Mucosa of rectum (tissue), 2 donors: ENCODE measurements around the gene KIF16B.

Experiments used
- H3K27ac ChIP-seq, 2 donors: one replicate each; pipeline ENCODE4 v1.7.0; 2013; ENCODE audit warnings: inconsistent platforms in 2 of 2, low read depth in 2 of 2, low read length in 2 of 2
- H3K27me3 ChIP-seq, 2 donors: one replicate each; pipeline ENCODE4 v1.7.0; 2013; ENCODE audit warnings: low read length in 2 of 2; ENCODE audit not compliant: control insufficient read depth in 2 of 2, insufficient read depth in 2 of 2
- H3K36me3 ChIP-seq, 2 donors: one replicate each; pipeline ENCODE4 v1.7.0; 2013; ENCODE audit warnings: low read length in 2 of 2; ENCODE audit not compliant: control insufficient read depth in 2 of 2, insufficient read depth in 2 of 2
- H3K4me1 ChIP-seq, 2 donors: one replicate each; pipeline ENCODE4 v1.7.0; 2013; ENCODE audit warnings: low read length in 2 of 2, mild to moderate bottlenecking in 1 of 2; ENCODE audit not compliant: control insufficient read depth in 2 of 2, insufficient read depth in 2 of 2
- H3K4me3 ChIP-seq, 2 donors: one replicate each; pipeline ENCODE4 v1.7.0; 2013; ENCODE audit warnings: low read length in 2 of 2
- H3K9ac ChIP-seq, 2 donors: one replicate each; pipeline ENCODE4 v1.7.0; 2013; ENCODE audit warnings: low read length in 2 of 2, low read depth in 1 of 2, mild to moderate bottlenecking in 1 of 2
- H3K9me3 ChIP-seq, 2 donors: one replicate each; pipeline ENCODE4 v1.7.0; 2013; ENCODE audit warnings: low read length in 2 of 2; ENCODE audit not compliant: control insufficient read depth in 2 of 2
- donor health status: healthy.
- donor health status: Normal muscosa, but diverticular disease.

The KIF16B gene

GRCh38 chr20:16432466-16433292 is 140.6 kb downstream of the KIF16B start:
- no peak overlapping the region for H3K9ac ChIP-seq
- H3K4me1 ChIP-seq: no peaks in the 10 kb centered on the region
- no peak overlapping the region for H3K27ac ChIP-seq
- H3K36me3 ChIP-seq: peaks cover 16 to 19% of the 10 kb centered on the region in 2 donors
- no peak overlapping the region for H3K4me3 ChIP-seq
- no peaks in the 10 kb centered on the region for H3K9me3 ChIP-seq
- no peaks in the 10 kb centered on the region for H3K27me3 ChIP-seq

DNA sequence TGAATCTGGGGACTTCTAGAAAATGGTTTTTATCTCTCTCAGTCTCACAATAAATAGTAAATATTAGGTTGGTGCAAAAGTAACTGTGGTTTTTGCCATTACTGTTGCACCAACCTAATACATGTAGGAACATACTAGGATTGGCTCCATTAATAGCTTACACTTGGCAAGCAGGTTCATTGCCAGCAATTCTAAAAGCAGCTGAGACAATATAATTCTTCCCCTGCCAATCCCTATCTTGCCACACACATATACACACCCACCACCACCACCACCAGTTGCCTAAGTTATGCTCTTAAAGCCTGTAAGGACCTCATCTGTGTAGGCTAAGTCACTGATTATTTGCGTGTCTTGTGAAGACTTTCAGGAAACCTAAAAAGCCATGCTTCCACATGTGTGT is 145.1 kb downstream of the KIF16B start:
- Histone ChIP-seq H3K27ac (no peak overlapping the region), H3K9me3 (no peaks in the 10 kb centered on the region), H3K36me3 (peaks cover 47 to 52% of the 10 kb centered on the region in 2 donors), H3K4me3 (no peak overlapping the region), H3K9ac (no peak overlapping the region), H3K27me3 (no peaks in the 10 kb centered on the region), H3K4me1 (no peaks in the 10 kb centered on the region)

DNA sequence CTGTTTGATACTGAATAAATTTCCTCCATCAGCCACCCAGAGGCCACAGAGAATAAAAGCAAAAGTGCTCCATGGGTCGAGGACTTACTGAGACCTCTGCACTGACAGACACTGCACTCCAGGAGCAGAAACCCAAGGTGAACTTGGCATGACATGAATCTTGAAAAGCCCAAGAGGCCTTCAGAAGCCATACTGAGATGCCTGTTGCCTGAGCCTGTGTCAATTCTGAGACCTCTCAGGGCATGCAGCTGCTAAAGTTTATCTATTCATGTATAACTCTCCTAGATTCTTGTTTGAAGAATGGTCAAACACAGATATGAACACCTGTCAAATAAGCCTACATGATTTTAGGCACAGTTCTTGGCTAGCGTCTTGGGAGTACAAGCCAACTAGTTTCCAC is 145.7 kb downstream of the KIF16B start:
- Histone ChIP-seq H3K4me1 (no peaks in the 10 kb centered on the region), H3K9ac (no peak overlapping the region), H3K27ac (no peak overlapping the region), H3K27me3 (no peaks in the 10 kb centered on the region), H3K4me3 (no peak overlapping the region), H3K36me3 (peaks cover 47 to 52% of the 10 kb centered on the region in 2 donors), H3K9me3 (no peaks in the 10 kb centered on the region)

DNA sequence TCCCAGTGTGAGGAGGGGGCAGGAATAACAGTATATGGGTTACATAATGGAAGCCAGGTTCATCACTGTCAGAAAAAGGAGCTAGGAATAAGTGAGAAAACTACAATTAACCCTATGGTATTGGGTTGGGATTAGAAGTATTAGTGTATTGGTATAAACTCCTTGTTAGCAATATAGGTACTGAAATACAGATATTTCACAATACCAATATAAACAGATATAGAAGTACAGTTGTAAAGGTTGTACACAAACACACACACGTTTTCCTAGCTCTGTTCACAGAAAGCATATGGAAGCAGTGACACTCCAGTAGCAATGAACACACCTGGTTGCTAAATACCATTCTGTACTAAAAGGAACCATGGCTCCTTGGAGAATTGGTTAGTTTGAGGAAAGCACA is 148.5 kb downstream of the KIF16B start:
- H3K4me3 ChIP-seq: no peak overlapping the region
- no peaks in the 10 kb centered on the region for H3K4me1 ChIP-seq
- no peak overlapping the region for H3K9ac ChIP-seq
- H3K9me3 ChIP-seq: no peaks in the 10 kb centered on the region
- H3K36me3 ChIP-seq: peaks cover 47 to 51% of the 10 kb centered on the region in 2 donors
- H3K27me3 ChIP-seq: no peaks in the 10 kb centered on the region
- no peak overlapping the region for H3K27ac ChIP-seq

DNA sequence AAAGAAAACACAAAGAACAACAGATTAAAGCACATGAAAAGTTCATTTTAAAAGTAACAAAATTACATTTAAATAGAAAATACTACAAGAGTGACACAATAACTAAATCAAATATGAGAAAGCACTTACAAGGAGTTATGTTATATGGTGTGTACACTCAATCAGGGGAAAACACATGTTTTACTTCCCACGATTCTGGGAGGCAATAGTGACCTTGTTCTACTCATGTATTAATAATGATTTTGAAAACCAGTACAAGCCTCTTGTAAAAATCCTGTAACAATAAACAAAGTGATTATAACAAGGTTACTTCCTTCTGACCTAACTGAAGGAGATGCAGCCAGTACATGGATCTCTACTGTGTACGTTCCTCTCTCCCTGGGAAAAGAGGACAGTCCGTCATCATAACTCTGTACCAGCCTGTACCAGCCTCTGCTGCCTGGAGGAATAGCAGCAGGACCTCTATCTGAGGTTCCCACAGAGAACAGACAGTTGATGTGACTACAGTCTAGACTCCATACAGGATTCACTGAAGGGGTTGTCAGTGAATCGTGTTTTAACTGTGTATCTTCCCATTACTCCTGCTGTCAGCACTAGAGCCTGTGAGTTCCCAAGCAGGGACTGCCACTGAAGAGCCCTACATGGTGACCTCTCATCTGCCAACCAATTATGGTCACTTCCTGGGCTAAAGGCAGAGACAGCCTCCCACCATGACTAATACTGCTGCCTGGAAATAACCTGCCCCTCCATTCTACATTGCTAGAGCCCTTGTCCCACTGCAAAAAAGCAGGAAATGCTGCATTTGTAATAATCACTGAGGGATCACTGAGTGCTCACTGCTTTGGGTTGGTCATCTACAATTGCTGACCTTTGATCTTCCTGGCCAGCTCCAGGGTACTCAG is 149.7 kb downstream of the KIF16B start:
- Histone ChIP-seq H3K9me3 (no peaks in the 10 kb centered on the region), H3K36me3 (peaks cover 44 to 52% of the 10 kb centered on the region in 2 donors), H3K4me3 (no peak overlapping the region), H3K27ac (no peak overlapping the region), H3K27me3 (no peaks in the 10 kb centered on the region), H3K4me1 (no peaks in the 10 kb centered on the region), H3K9ac (no peak overlapping the region)

DNA sequence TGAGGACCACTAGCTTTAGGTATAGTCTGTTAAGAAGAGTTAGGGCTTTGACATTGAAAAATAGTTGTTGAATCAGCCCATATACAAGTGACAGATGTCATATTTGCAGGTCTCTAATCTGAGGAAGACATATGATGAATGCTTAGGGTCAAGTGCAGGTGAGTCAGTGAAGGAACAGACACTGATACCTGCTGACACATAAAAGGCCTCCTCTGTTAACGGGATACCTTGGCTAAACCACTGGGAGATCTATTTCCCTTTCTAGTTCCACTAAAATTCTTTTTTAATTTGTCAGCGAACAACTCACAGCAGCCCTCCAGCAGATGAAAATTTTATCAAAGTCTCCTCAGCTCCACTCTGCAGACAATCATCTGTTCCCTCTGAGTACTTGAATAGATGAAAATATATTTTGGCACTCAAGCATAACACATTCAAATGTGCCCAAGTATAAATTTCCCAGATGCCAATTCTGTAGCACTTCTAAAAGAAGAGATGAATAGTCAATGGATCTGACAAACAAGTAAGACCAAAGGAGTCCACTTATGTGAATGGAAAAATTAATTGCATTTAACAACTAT is 154.0 kb downstream of the KIF16B start:
- H3K9me3 ChIP-seq: no peaks in the 10 kb centered on the region
- H3K9ac ChIP-seq: no peak overlapping the region
- no peak overlapping the region for H3K4me3 ChIP-seq
- no peak overlapping the region for H3K27ac ChIP-seq
- no peaks in the 10 kb centered on the region for H3K4me1 ChIP-seq
- no peaks in the 10 kb centered on the region for H3K27me3 ChIP-seq
- H3K36me3 ChIP-seq: peaks cover 26 to 31% of the 10 kb centered on the region in 2 donors

DNA sequence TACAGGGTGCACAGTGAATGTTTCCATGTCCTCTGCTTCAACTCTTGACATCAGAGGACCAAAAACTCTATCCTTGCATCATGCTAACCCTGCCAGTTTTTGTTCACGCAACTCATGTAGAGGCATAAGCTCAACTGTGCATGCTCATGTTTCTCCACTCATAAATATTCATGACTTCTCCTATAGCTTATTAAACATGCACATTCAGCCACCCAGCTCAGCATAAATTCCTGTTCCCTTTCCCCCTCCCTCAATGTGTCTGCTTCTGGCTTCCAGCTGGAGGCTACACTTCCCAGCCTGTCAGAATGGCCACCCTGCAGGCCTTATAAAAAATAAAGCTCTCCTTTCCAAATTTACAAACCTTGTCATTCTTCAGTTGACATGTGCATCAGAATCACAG is 154.6 kb downstream of the KIF16B start:
- no peak overlapping the region for H3K9ac ChIP-seq
- no peaks in the 10 kb centered on the region for H3K9me3 ChIP-seq
- H3K36me3 ChIP-seq: peaks cover 20 to 26% of the 10 kb centered on the region in 2 donors
- no peak overlapping the region for H3K27ac ChIP-seq
- H3K4me1 ChIP-seq: no peaks in the 10 kb centered on the region
- H3K4me3 ChIP-seq: no peak overlapping the region
- H3K27me3 ChIP-seq: no peaks in the 10 kb centered on the region

DNA sequence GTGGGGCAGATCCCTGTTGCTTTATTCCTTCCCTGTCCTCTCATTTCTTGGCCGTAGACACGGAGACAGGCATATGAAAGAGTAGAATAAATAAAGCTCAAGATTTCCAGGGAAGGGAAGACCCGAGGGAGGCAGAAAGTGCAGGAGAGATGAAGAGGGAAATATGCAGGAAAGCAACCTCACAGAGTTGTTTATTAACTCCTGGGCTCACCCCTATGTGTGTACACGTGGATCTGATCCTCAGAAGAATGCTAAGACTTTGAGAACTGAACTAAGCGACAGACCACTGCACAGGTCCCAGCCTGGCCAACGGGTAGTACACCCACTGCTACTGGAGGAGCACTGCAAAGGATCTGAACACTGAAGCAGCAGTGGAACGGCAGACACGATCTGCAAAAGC is 156.2 kb downstream of the KIF16B start:
- no peak overlapping the region for H3K4me3 ChIP-seq
- no peak overlapping the region for H3K9ac ChIP-seq
- peaks cover 16 to 29% of the 10 kb centered on the region in 2 donors for H3K36me3 ChIP-seq
- H3K27ac ChIP-seq: no peak overlapping the region
- no peaks in the 10 kb centered on the region for H3K27me3 ChIP-seq
- H3K4me1 ChIP-seq: no peaks in the 10 kb centered on the region
- no peaks in the 10 kb centered on the region for H3K9me3 ChIP-seq

- Histone ChIP-seq H3K9ac (no peak overlapping the region), H3K4me3 (no peak overlapping the region), H3K36me3 (peaks cover 19 to 38% of the 10 kb centered on the region in 2 donors), H3K4me1 (no peaks in the 10 kb centered on the region), H3K27ac (no peak overlapping the region), H3K27me3 (no peaks in the 10 kb centered on the region), H3K9me3 (no peaks in the 10 kb centered on the region)
These were observed 157.9 kb downstream of the KIF16B start for GRCh38 chr20:16415071-16416053.
